NCI-H345 treated with DMSO at 0.1 percent for 48 hours (cell line): ENCODE data around the gene PCDH9.

Experiments
- DNase-seq: peaks from one replicate; lab custom pipeline; 2025; ENCODE audit not compliant: unreplicated experiment; lab: John Stamatoyannopoulos, UW

The PCDH9 gene

GRCh38 chr13:67045357-67045756 lies 184.8 kb downstream of the PCDH9 start:
- DNase-seq = no peak

GRCh38 chr13:67043901-67044300 lies 186.2 kb downstream of the PCDH9 start:
- DNase-seq = no peak

GRCh38 chr13:67042556-67042955 lies 187.6 kb downstream of the PCDH9 start:
- no peak for DNase-seq

GRCh38 chr13:67036699-67037457 lies 193.3 kb downstream of the PCDH9 start:
- no peak for DNase-seq

- no peak for DNase-seq
Observed at GRCh38 chr13:67033170-67033569, 197.0 kb downstream of the PCDH9 start.

GRCh38 chr13:67023130-67023876 lies 206.8 kb downstream of the PCDH9 start:
- peak; percentile 52 for DNase-seq

GRCh38 chr13:67018775-67019174 lies 211.4 kb downstream of the PCDH9 start:
- no peak for DNase-seq

GRCh38 chr13:67017276-67017675 lies 212.9 kb downstream of the PCDH9 start:
- DNase-seq = no peak

- no peak for DNase-seq
Observed at GRCh38 chr13:67015976-67016600, 214.0 kb downstream of the PCDH9 start.

- DNase-seq = no peak
Observed at GRCh38 chr13:67014399-67014798, 215.7 kb downstream of the PCDH9 start.

GRCh38 chr13:67013709-67014108 lies 216.4 kb downstream of the PCDH9 start:
- DNase-seq = no peak

- no peak for DNase-seq
Observed at GRCh38 chr13:67008075-67008668, 222.0 kb downstream of the PCDH9 start.

- no peak for DNase-seq
Observed at GRCh38 chr13:67004511-67004910, 225.6 kb downstream of the PCDH9 start.

GRCh38 chr13:67003743-67004142 lies 226.4 kb downstream of the PCDH9 start:
- DNase-seq = no peak

- no peak for DNase-seq
Observed at GRCh38 chr13:67001363-67001762, 228.8 kb downstream of the PCDH9 start.

GRCh38 chr13:66996503-66996902 lies 233.6 kb downstream of the PCDH9 start:
- DNase-seq = no peak

- DNase-seq = peak; percentile 34
Observed at GRCh38 chr13:66995203-66995611, 234.9 kb downstream of the PCDH9 start.

- no peak for DNase-seq
Observed at GRCh38 chr13:66994517-66995202, 235.5 kb downstream of the PCDH9 start.

GRCh38 chr13:66994097-66994496 lies 236.0 kb downstream of the PCDH9 start:
- no peak for DNase-seq

GRCh38 chr13:66992719-66993118 lies 237.4 kb downstream of the PCDH9 start:
- DNase-seq = no peak

- no peak for DNase-seq
Observed at GRCh38 chr13:66992183-66992582, 238.0 kb downstream of the PCDH9 start.
